GDM1 (cell line): ENCODE results near the gene CEACAM19.

Experiments used
- DNase-seq: peaks from one replicate; lab custom pipeline; 2025; lab: John Stamatoyannopoulos, UW

CEACAM19 gene

GRCh38 chr19:44723299-44723951, 52.1 kb downstream of the CEACAM19 start:
- DNase-seq = no peak

- peak; percentile 79 for DNase-seq
Observed at GRCh38 chr19:44723952-44724319, 52.7 kb downstream of the CEACAM19 start.

DNA sequence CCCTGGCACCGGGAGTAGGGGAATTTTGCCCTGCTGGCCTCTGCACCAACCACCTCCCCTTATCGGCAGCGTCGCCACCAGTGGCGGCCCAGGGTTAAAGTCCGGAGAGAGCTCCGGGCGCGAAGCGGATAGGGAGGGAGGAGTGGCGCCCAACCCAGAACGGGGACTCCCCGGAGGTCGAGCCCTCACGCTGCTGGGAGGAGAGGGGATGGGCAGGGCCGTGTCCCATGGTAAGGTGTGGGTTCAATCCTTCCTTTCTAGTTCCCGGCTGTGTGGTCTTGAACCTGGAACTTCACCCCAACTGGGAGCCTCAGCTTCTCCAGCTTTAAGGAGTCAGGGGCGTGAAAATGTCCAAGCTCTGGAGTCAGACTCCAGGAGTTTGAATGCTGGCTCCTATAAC, 54.0 kb downstream of the CEACAM19 start:
- DNase-seq = no peak

GRCh38 chr19:44725684-44726083, 54.4 kb downstream of the CEACAM19 start:
- DNase-seq = no peak

DNA sequence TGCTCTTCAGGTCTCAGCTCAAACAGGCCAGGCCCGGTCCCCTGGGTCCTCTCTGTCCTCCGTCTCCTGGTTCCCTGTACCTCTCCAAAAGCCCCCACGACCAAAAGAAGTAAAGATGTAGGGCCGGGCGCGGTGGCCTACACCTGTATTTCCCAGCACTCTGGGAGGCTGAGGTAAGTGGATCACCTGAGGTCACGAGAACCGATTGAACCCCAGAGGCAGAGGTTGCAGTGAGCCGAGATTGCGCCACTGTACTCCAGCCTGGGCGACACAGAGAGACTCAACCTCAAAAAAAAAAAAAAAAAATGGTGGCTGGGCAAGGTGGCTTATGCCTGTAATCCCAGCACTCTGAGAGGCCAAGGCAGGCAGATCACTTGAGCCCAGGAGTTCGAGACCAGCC, 55.2 kb downstream of the CEACAM19 start:
- DNase-seq = no peak

GRCh38 chr19:44728178-44728577, 56.9 kb downstream of the CEACAM19 start:
- DNase-seq = no peak

GRCh38 chr19:44729516-44730033, 58.3 kb downstream of the CEACAM19 start:
- DNase-seq = no peak

GRCh38 chr19:44731081-44731480, 59.8 kb downstream of the CEACAM19 start:
- no peak for DNase-seq

DNA sequence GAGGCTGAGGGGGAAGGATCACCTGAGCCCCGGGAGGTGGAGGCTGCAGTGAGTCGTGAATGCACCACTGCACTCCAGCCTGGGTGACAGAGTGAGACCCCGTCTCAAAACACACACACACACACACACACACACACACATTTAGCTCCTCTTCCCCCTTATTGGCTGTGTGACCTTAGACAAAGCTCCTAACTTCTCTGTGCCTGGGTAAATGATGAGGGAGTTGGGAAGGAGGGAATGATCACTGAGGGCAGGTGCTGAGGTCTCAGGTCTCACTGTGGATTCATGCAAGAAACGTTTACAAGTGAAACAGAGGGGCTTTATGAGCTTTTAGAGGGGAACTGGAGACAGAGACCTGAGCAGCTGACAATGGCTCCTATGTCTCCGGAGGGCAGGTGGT, 60.3 kb downstream of the CEACAM19 start:
- no peak for DNase-seq

- no peak for DNase-seq
Observed at GRCh38 chr19:44732235-44733014, 61.1 kb downstream of the CEACAM19 start.
